ENCODE data around the gene ASPSCR1.

Gene ASPSCR1

DNA sequence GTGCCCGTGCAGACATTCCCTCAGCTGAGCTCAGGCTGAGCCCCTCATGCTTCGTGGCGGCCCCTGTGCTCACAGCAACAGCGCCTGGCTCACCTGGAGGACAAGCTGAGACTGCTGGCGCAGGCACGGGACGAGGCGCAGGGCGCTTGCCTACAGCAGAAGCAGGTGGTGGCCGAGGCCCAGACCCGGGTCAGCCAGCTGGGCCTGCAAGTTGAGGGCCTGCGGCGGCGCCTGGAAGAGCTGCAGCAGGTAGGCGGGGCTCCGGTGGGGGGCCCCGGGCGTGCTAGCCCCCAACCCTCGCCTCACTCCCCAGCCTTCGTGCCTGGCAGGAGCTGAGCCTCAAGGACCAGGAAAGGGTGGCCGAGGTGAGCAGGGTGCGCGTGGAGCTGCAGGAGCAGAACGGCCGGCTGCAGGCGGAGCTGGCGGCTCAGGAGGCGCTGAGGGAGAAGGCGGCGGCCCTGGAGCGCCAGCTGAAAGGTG, 52.6 kb downstream of the ASPSCR1 start:
- TF ChIP-seq GATA3 (IDR thresholded peaks at IDR 0.05; ENCODE audit: low read depth, low read length), result no peak

DNA sequence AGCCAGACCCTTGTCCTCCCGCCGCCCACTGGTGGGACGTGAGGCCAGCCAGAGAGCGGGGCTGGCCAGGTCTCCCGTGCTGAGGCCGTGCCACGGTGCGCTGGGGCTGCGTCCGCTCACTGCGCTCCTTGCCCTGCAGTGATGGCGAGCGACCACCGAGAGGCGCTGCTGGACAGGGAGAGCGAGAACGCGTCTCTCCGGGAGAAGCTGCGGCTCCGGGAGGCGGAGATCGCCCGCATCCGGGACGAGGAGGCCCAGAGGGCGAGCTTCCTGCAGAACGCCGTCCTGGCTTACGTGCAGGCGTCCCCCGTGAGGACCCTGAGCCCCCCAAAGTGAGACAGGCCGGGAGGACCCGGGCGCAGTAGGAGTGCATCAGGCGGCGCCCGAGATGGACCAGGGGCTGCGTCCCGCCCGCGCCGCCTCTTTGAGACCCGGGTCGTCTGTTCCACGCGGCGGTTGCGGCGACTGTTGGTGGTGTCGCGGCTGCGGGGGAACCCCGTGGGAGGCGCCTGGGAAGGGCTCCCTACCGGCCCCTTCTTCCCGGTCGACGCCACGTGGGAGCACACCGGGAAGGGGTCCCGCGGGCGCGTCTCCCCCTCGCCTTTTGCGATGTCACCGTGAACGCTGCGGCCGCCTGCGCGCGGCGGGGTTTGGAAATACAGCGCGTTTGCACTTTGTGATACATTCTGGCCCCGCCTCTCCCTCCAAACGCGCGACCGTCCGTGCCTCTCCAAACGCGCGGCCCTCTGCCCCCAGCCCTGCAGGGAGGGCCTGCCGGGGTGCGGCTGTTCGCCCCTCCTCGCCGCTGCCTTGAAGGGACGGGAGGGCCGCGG, 53.3 kb downstream of the ASPSCR1 start:
- no peak for TF ChIP-seq GATA2 (IDR thresholded peaks at IDR 0.05; ENCODE audit: low read depth, low read length)
- no peak for TF ChIP-seq GATA3 (IDR thresholded peaks at IDR 0.05; ENCODE audit: low read depth, low read length)

DNA sequence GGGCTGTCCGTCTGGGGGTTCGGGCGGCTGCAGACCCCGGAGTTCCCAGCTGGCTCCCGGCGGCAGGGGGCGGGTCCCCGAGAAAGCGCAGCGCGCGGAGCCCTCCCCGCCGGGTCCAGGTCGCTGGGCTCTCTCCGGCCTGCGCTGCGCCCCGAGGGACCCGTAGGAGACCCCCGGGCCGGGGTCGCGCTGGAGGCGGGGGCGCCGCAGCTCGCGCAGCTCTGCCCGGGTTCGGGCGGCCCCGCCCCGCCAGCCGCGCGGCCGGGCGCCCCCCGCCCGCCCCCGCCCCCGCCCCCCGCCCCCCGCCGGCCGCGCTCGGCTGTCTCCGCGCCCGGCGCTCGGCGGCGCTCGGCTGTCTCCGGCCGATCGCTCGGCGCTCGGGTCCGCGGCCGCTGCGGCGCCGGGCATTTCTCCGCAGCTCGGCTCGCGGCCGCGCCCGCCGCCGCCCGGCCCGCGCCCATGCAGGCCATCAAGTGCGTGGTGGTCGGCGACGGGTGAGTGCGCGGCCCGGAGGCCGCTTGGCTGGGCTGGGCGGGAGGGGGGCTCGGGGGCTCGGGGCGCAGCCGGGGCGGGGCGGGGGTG, 54.0 kb downstream of the ASPSCR1 start, which contains the start of gene RAC3:
TSS of gene RAC3 (plus strand) at position 376 of the 582 bp plus-strand sequence. CDS start at position 460, 84 bp downstream.
- TF ChIP-seq GATA2 (IDR thresholded peaks at IDR 0.05; ENCODE audit: low read depth, low read length), result no peak
- no peak for TF ChIP-seq GATA3 (IDR thresholded peaks at IDR 0.05; ENCODE audit: low read depth, low read length)

DNA sequence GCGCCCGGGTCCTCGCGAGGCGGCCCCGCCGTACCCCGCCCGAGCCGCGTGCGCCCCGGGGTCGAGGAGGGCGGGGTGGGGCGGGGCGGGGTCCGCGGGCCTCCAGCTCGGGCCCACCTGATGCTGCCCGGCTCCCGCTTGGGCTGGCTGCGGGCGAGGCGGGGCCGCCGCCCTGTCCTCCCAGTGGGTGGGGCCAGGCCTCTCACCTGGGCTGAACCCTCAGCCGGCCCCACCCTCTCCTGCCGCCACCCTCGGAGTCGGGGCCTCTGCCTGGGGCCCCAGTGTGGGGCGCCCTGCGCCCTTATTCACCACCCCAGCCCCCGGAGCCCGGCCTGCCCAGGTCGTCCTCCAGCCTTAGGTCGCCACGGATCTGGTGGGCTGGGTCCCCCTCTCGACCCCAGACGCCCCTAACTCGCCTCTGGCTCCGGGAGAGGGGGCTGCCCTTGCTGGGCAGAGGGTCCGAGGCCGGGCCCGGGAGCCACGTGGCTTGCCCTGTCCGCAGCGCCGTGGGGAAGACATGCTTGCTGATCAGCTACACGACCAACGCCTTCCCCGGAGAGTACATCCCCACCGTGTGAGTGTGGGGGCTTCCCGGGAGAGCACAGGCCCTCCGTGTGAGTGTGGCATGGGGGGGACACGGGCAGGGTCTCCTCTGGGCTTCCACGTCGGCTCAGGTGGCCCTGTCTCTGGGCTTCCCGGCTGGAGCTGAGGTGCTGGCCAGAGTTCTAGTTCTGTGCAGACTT, 54.6 kb downstream of the ASPSCR1 start:
- TF ChIP-seq GATA3 (IDR thresholded peaks at IDR 0.05; ENCODE audit: low read depth, low read length), result no peak

DNA sequence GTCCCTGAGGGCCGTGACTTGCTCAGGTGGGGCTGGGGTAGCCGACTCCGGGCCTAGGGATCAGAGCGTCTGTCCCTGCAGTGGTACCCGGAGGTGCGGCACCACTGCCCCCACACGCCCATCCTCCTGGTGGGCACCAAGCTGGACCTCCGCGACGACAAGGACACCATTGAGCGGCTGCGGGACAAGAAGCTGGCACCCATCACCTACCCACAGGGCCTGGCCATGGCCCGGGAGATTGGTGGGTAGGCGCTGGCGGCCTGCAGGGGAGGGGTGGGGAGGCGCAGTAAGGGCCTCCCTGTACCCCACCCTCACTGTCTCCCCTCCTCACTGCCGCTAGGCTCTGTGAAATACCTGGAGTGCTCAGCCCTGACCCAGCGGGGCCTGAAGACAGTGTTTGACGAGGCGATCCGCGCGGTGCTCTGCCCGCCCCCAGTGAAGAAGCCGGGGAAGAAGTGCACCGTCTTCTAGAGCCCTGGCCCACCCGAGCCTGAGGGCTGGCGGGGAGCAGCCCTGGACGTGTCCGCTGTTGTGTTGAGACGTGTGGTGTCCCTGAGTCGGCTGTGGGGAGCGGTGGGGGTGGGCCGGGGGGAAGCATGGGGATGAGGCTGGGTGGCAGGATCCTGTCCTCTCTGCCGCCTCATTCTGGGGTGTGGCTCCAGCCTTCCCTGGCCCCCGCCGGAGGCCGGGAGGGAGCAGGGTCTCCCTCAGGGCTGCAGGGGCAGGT, 56.1 kb downstream of the ASPSCR1 start:
- no peak for TF ChIP-seq GATA3 (IDR thresholded peaks at IDR 0.05; ENCODE audit: low read depth, low read length)
- no peak for TF ChIP-seq GATA2 (IDR thresholded peaks at IDR 0.05; ENCODE audit: low read depth, low read length)

DNA sequence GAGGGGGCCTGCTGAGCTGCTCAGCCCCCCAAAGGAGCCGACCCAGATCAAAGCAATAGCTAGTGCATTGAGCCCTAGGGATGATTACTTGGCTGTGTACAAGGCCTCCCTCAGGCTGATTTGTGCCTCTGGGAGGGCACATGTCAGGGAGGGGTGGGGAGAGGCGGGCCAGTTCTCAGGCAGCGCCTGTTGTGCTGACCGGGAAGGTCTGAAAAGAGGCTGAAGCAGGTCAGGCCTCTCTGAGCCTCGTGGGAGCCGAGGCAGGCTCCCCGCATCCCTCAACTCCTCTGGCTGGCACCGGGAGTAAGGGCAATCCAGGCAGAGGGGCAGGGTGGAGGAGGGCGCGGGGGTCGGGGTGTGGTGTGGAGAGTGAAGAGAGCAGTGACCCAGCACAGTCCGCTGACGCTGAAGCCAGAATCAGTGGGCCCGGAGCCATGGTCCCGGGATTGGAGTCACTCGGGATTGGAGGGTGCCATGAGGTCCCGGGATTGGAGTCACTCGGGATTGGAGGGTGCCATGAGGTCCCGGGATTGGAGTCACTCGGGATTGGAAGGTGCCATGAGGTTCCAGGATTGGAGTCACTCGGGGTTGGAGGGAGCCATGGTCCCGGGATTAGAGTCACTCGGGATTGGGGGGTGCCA, 57.1 kb downstream of the ASPSCR1 start:
- TF ChIP-seq GATA3 (IDR thresholded peaks at IDR 0.05; ENCODE audit: low read depth, low read length) (no peak), GATA2 (IDR thresholded peaks at IDR 0.05; ENCODE audit: low read depth, low read length) (no peak)

DNA sequence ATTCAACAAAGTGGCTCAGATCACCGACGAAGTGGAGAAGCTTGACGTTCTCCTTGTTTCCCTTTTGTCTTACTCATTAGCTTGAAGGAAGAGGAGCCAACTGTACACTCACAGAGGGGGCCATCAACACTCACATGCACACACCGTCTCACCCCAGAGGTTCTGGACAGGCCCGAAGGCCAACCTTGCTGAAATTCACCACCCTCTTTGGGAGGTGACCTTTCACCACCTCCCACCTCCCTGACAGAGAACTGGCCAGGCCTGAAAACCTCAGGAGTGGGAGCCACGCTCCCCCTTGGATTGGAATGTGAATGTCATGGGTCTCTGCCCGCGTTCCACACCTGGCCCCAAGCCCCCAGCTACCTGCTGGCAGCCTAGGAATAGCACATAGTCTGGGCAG, 58.1 kb downstream of the ASPSCR1 start:
- TF ChIP-seq GATA3 (IDR thresholded peaks at IDR 0.05; ENCODE audit: low read depth, low read length), result no peak
- no peak for TF ChIP-seq GATA2 (IDR thresholded peaks at IDR 0.05; ENCODE audit: low read depth, low read length)

DNA sequence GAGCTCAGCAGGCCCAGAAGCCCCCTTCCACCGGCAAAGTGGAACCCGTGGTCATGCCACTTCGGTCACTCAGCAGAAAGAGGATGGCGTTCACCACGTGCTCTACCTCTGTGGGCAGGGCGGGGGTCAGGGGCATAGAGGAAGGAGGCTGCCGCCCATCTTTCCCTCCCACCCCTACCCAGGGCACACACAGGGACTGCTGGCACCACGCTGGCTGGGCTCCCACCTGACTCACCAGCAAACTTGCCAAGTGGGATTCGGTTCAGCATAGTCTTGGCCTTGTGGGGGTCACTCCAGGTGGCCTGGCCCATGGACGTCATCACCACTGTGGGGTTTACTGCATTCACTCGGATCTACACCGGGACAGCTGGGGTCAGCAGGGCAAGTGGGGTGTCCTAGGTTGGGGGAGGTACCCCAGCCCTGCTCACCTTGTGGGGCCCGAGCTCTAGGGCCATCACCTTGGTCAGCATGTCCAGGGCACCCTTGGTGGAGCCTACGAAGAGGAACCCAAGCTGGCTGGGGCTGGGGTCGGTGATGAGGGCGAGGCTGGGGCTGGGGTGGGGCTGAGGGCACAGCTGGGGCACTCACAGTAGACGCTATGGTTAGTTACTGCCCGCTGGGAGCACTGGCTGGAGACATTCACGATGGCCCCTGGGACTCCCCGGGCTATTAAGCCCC, 58.7 kb downstream of the ASPSCR1 start:
- TF ChIP-seq GATA3 (IDR thresholded peaks at IDR 0.05; ENCODE audit: low read depth, low read length) (no peak), GATA2 (IDR thresholded peaks at IDR 0.05; ENCODE audit: low read depth, low read length) (no peak)

DNA sequence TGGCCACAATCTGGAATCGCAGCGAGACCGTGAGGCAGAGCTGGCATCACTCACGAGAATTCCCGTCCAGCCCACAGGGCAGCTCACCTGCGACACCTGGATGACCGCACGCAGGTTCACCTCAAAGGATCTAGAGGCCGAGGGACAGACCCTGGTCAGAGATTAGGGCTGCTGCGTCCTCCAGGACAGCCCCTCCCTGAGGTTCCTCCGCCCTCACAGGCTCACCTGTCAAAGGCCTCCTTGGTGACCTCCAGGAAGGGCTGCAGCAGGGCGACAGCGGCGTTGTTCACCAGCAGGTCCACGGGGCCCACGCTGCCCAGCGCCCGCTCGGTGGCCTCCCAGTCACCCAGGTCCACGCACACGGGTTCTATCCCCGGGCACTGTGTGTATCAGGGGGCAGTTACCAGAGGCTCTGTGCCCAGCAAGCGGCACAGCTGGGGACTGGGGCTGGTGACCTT, 59.2 kb downstream of the ASPSCR1 start:
- no peak for TF ChIP-seq GATA3 (IDR thresholded peaks at IDR 0.05; ENCODE audit: low read depth, low read length)
- TF ChIP-seq GATA2 (IDR thresholded peaks at IDR 0.05; ENCODE audit: low read depth, low read length), result no peak

DNA sequence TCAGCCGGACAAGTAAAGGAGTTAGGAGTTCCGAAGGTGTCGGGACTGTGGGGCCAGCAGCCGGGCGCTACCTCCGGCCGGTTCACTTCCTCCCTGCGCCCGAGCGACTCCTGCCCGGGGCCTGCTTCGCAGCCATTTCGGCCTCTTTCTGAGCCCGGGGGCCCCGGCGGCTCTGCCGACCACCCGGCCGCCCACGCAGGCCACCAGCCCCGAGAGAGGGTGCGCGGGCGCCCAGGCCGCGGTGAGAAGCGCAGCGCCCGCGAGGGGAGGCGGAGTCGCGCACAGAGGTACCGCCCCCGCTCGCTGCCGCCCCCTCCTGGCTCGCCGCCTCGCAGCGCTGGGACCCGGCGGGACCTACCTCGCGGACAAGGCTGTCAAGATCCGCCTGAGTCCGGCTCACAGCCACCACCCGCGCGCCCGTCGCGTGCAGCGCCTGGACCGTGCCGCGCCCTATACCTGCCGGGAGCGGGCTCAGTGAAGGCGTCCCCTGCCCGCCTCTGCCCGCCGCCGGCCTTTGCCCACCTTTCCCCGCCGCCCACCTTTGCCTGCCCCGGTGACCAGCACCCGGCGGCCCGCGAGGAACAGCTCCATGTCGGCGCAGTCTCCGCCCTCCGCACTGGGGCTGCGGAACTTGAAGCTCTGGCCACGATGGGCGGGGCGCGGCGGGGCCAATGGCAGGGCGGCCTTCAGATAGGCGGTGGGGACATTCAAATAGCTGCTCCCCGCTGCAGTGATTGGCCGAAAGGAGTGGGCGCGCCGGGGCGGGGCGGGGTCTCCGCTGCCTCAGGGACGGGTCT, 59.9 kb downstream of the ASPSCR1 start, which contains the start of gene DCXR:
TSS of gene DCXR (minus strand) at position 606 of the 797 bp plus-strand sequence. CDS start at position 591, 15 bp downstream.
- TF ChIP-seq GATA3 (IDR thresholded peaks at IDR 0.05; ENCODE audit: low read depth, low read length) (no peak), GATA2 (IDR thresholded peaks at IDR 0.05; ENCODE audit: low read depth, low read length) (no peak)

DNA sequence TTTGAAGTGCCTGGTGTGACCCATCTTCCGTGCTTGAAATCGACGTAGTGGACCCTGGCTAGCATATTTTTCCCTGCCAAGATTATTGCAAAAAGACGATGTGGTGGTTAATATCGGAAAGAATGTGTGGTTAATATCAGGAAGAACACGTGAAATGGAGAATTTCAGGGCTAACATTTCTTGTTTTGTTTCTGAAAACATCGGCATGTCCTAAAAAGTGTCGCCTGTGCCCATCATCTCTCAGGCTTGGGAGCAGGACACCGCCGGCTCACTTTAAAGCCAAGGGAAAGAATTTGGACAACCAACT, 60.4 kb downstream of the ASPSCR1 start:
- no peak for TF ChIP-seq GATA3 (IDR thresholded peaks at IDR 0.05; ENCODE audit: low read depth, low read length)
- no peak for TF ChIP-seq GATA2 (IDR thresholded peaks at IDR 0.05; ENCODE audit: low read depth, low read length)

DNA sequence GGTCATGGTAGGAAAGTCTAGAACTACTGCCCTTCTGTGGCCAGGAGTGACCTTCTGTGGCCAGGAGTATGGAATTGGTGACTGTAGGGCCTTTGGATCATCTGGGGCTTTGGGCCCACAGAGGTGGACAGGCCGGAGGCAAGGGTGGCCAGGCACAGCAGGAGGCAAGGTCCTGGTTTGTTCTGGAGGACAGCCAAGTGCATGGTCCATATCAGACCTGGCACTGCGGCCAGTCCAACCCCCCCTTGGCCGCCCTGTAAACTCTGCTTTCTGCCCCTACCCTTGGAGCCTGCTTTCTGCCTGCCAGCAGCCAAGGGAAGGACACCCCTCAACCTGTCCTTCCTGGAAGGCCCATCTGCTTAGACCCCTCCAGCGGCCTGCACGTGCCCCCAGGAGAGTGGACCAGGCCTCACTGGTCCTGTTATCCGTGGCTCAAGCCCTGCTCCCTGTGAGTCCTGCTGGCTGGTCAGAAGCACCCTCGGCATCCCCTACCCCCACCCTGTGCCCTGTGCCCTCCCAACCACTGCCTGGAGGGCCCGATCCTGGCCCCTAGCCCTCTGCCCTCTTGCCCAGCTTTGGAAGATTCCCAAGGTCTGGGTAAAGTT, 62.4 kb downstream of the ASPSCR1 start:
- TF ChIP-seq GATA3 (IDR thresholded peaks at IDR 0.05; ENCODE audit: low read depth, low read length), result no peak
- no peak for TF ChIP-seq GATA2 (IDR thresholded peaks at IDR 0.05; ENCODE audit: low read depth, low read length)
